Testis (tissue), 3 donors: Measurements from ENCODE around the gene CCDC149. TPM values are rescaled to one million over a fixed set of nuclear protein-coding genes. Genes with fewer than 3 reads are reported as not detected.

ENCODE experiments used
- DNase-seq: peaks from one replicate; pipeline ENCODE4 v3.0.0-alpha.2; 2019
- H3K27ac ChIP-seq, 2 donors: fragments of 200-600 bp; sonication (generic); one replicate each; pipeline ENCODE4 v1.5.1; 2019
- H3K27me3 ChIP-seq: fragments of 200-600 bp; sonication (generic); one replicate; pipeline ENCODE4 v1.5.1; 2019
- H3K36me3 ChIP-seq: fragments of 200-600 bp; sonication (generic); one replicate; pipeline ENCODE4 v1.5.1; 2017; ENCODE audit warnings: low read depth; ENCODE audit errors: missing control alignments
- H3K4me1 ChIP-seq: fragments of 200-600 bp; sonication (generic); one replicate; pipeline ENCODE4 v1.5.1; 2019
- H3K4me3 ChIP-seq, 2 donors: fragments of 200-600 bp; sonication (generic); one replicate each; pipeline ENCODE4 v1.5.1; 2017 to 2019
- H3K9me3 ChIP-seq: fragments of 200-600 bp; sonication (generic); one replicate; pipeline ENCODE4 v1.5.1; 2017
- POLR2A ChIP-seq: fragments of 450-650 bp; IDR thresholded peaks from one replicate; pipeline ENCODE4 v1.6.1; 2017; ENCODE audit warnings: antibody characterized with exemption, mild to moderate bottlenecking, moderate library complexity
- WGBS, 2 donors: methylation state at CpG; one replicate each; pipeline ENCODE4 v1.1.5; 2018; 5-methylcytosine and 5-hydroxymethylcytosine counted together
- intact Hi-C: fragments of 100-400 bp; cut with DNase I; formaldehyde crosslinking; loops from one replicate; pipeline ENCODE4 v1.15.1; 2023; ENCODE audit warnings: low total_unique reads
- polyA plus RNA-seq: library from polyadenylated mRNA; stranded (reverse); fragments of 350-450 nt; fragmentation: Illumina TruSeq; extraction: RNeasy Lipid Tissue Mini Kit (QIAGEN cat#74804); gene quantifications from one replicate; pipeline ENCODE4 v1.2.3, GENCODE V29; 2014; ENCODE audit warnings: low read depth, low replicate concordance; ENCODE audit not compliant: insufficient read depth
- total RNA-seq, 2 donors: library from RNA; depleted of rRNA; stranded (reverse); fragments of >200 nt; gene quantifications; one replicate each; pipeline ENCODE4 v1.2.3, GENCODE V29; 2016
- TF ChIP-seq, protein P1 (sequence below), 3 experiments: fragments of 450-650 bp in 2 of 3; fragments of 200-600 bp in 1 of 3; sonication (generic) in 1 of 3; IDR thresholded peaks; one replicate each; pipeline ENCODE4 v1.5.1; 2016 to 2019; ENCODE audit warnings: antibody characterized with exemption in 3 of 3, mild to moderate bottlenecking in 2 of 3, moderate library complexity in 1 of 3

CCDC149 gene
- total and polyA plus RNA-seq, 3 donors from 2014 or later, result 9.4 to 17.2 (median 12.6) TPM

DNA sequence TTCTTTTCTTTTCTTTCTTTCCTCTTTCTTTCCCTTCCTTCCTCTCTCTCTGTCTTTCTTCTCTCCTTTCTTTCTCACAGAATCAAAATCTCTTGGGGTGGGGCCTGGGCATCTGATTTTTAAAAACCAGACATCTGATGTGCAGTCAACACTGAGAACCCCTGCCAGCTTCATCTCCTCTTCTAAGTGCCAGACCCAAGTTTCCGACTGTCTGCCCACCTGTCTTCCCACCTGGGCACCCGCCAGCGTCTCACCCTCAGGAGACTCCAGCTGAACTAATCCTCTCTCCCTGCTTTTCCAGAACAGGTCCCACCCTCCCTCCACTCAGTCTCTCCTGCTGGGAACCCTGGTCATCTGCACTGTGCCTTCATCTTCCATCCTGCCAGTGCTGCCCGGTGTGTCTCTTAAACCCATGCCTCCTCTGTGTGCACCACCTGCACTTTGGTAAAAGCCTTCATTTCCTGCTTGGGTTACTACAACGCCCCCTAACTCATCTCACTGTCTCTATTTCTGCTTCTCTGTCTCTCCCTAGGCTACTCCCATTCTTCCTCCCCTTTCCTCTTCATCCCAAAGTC is 114.7 kb downstream of the CCDC149 start:
- TF ChIP-seq POLR2A, result no peak
- TF ChIP-seq, protein P1, sequence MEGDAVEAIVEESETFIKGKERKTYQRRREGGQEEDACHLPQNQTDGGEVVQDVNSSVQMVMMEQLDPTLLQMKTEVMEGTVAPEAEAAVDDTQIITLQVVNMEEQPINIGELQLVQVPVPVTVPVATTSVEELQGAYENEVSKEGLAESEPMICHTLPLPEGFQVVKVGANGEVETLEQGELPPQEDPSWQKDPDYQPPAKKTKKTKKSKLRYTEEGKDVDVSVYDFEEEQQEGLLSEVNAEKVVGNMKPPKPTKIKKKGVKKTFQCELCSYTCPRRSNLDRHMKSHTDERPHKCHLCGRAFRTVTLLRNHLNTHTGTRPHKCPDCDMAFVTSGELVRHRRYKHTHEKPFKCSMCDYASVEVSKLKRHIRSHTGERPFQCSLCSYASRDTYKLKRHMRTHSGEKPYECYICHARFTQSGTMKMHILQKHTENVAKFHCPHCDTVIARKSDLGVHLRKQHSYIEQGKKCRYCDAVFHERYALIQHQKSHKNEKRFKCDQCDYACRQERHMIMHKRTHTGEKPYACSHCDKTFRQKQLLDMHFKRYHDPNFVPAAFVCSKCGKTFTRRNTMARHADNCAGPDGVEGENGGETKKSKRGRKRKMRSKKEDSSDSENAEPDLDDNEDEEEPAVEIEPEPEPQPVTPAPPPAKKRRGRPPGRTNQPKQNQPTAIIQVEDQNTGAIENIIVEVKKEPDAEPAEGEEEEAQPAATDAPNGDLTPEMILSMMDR (IDR thresholded peaks at IDR 0.05), result no peak
- Histone ChIP-seq H3K4me1 (peaks cover 23% of the 10 kb centered on the region), H3K9me3 (no peaks in the 10 kb centered on the region), H3K4me3 (no peak overlapping the region), H3K27me3 (no peaks in the 10 kb centered on the region), H3K36me3 (no peaks in the 10 kb centered on the region), H3K27ac (no peak overlapping the region)
- no peak for DNase-seq
- intact Hi-C loops, result no loop called here
- WGBS, 2 donors, result 70 to 73% methylated on average over 5 of the region's 5 CpGs

DNA sequence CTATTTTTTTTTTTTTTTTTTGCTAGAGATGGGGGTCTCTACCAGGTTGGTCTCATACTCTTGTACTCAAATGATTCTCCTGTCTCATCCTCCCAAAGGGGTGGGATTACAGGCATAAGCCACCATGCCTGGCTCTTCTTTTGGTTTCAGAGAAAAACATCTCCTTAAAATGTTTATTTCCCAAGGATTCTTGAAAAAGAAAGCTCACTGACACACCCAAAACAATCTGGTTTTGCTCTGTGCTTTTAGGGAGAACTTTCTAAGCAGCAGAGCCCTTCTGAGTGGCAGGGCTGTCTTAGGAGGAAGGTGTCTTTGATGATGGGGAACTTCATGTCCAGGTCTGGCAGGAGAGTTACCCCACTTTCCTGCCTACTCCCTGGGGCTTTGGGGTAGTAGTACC is 116.2 kb downstream of the CCDC149 start:
- no peaks in the 10 kb centered on the region for H3K27me3 ChIP-seq
- H3K27ac ChIP-seq, result peak overlapping the region in 1 of 2 donors; percentile 89
- no peak for TF ChIP-seq POLR2A
- TF ChIP-seq, protein P1 (IDR thresholded peaks at IDR 0.05), result no peak
- intact Hi-C loops, result no loop called here
- DNase-seq, result no peak
- H3K9me3 ChIP-seq, result no peaks in the 10 kb centered on the region
- no peaks in the 10 kb centered on the region for H3K36me3 ChIP-seq
- no peak overlapping the region for H3K4me3 ChIP-seq
- peaks cover 23% of the 10 kb centered on the region for H3K4me1 ChIP-seq

DNA sequence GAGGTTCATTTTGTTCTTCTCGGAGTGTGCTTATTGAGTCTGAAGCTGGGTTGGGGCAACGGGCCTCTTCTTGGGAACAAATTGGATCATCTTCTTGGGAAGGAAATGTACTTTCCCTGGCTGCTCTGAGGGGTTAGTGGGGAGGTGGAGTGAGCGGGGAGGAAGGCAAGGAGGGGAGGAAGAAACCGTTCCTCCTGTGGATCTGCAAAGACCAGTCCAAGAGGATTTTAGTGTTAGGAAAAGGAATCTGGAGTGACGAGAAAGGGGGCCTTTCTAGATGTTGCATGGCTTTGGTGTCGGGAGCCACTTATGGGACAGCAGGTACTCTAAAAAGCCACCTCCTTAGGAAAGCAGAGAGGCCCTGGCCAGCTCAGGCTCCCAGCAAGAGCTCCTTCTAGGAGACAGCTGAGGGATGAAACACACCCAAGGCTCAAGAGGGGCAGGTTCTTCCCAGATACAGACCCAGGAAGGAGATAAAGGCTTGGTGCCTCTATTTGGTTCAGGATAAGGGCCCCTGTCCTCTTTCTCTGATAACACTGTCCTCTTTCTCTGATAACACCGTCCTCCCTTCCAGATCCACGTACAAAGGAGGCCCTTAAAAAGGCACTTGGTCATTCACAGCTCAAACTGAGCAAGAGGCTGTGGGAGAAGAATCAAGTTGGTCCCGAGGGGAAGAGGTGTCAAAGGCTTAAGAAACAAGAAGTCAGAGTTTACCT is 117.0 kb downstream of the CCDC149 start:
- DNase-seq, result peak; percentile 25
- Histone ChIP-seq H3K27ac (peak overlapping the region; percentile 83 to 89), H3K4me1 (peaks cover 23% of the 10 kb centered on the region), H3K36me3 (no peaks in the 10 kb centered on the region), H3K9me3 (no peaks in the 10 kb centered on the region), H3K27me3 (no peaks in the 10 kb centered on the region), H3K4me3 (peak overlapping the region in 1 of 2 donors; percentile 32)
- 43 to 48% methylated on average over 9 of the region's 9 CpGs for WGBS, 2 donors
- TF ChIP-seq, protein P1 (IDR thresholded peaks at IDR 0.05), result no peak
- no peak for TF ChIP-seq POLR2A
- intact Hi-C loops, result no loop called here

DNA sequence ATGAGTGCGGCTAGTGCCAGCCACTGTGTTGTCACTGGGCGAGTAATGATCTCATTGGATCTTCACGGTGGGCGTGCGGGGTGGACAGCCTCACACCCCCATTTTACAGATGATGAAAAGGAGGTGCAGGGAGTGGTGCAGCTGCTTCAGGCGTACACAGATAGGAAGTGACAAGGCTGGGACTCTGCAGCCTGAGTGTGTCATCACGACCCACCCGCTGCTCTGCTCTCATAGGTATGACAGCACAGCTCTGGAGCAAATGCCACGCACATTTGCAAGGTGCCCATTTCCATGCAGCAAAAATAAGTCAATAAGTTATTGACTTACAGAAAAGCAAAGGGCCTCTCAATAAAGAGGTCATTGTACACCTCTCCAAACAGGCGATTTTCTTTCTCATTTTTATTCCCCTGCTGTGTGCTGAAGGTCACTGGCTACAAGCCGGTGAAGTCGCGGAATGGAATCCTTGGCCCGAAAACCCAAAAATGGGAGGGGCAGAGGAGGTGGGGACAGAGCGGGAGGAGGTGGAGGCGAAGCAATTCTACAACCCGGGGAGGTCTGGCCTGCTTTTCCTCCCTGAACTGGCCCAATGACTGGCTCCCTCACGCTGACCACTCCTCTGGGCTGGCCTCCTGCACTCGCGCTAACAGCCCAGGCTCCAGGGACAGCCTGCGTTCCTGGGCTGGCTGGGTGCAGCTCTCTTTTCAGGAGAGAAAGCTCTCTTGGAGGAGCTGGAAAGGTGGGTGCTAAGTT is 117.8 kb downstream of the CCDC149 start, which contains the start of gene SOD3:
SOD3 (plus strand) TSS at position 658 of the 750 bp plus-strand sequence. CDS start 3,949 bp downstream, outside the sequence.
- intact Hi-C loops, result no loop called here
- Histone ChIP-seq H3K9me3 (no peaks in the 10 kb centered on the region), H3K36me3 (no peaks in the 10 kb centered on the region), H3K4me1 (peaks cover 19% of the 10 kb centered on the region), H3K27ac (peak within 1 kb of the TSS; percentile 83 to 89), H3K4me3 (peak within 1 kb of the TSS in 1 of 2 donors; percentile 32), H3K27me3 (no peaks in the 10 kb centered on the region)
- peak; percentile 91 for DNase-seq
- 39 to 48% methylated on average over 21 of the region's 21 CpGs for WGBS, 2 donors
- TF ChIP-seq, protein P1 (IDR thresholded peaks at IDR 0.05), result no peak
- TF ChIP-seq POLR2A, result no peak
